GM23338 (cell line): ENCODE results near the gene LYPLAL1.
"Not testable (repeated sequence)": the region's sequence is repeated elsewhere in the genome, so short reads cannot be mapped to it uniquely, and the experiment has no call there.

ENCODE experiments used
- CREB1 ChIP-seq: fragments of 250-450 bp; sonication (Bioruptor Pico); IDR thresholded peaks from 2 replicates; pipeline ENCODE4 v1.5.0; 2020; ENCODE audit warnings: low read depth, mild to moderate bottlenecking, moderate library complexity
- CTCF ChIP-seq, 2 experiments: fragments of 200-600 bp in 1 of 2; sonication (generic) in 1 of 2; conservative IDR thresholded peaks; 2 replicates each; pipeline versions ENCODE4 v1.5.1 to v1.6.1; 2016 to 2017; ENCODE audit warnings: antibody characterized with exemption in 2 of 2, low read depth in 2 of 2, mild to moderate bottlenecking in 2 of 2, moderate library complexity in 1 of 2
- POLR2AphosphoS5 ChIP-seq: IDR thresholded peaks from 2 replicates; pipeline ENCODE4 v1.6.1; 2016; ENCODE audit warnings: antibody characterized with exemption, low read depth
- TF ChIP-seq, protein P1 (sequence below): IDR thresholded peaks from one replicate; pipeline ENCODE4 v1.6.1; 2018; ENCODE audit warnings: antibody characterized with exemption; ENCODE audit not compliant: unreplicated experiment

DNA sequence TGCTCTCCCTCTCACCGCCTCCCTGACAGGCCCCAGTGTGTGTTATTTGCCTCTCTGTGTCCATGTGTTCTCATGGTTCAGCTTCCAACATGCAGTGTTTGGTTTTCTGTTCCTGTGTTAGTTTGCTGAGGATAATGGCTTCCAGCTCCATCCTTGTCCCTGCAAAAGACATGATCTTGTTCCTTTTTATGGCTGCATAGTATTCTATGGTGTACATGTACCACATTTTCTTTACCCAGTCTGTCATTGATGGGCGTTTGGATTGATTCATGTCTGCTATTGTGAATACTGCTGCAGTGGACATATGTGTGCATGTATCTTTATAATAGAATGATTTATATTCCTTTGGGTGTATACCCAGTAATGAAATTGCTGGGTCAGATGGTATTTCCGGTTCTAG is 22.2 kb downstream of the LYPLAL1 start:
- not testable (repeated sequence) for TF ChIP-seq CTCF (conservative IDR thresholded peaks at IDR 0.05; ENCODE audit: low read depth in 2 of 2); POLR2AphosphoS5; CREB1 (CRISPR knock-in tag)
- TF ChIP-seq, protein P1, sequence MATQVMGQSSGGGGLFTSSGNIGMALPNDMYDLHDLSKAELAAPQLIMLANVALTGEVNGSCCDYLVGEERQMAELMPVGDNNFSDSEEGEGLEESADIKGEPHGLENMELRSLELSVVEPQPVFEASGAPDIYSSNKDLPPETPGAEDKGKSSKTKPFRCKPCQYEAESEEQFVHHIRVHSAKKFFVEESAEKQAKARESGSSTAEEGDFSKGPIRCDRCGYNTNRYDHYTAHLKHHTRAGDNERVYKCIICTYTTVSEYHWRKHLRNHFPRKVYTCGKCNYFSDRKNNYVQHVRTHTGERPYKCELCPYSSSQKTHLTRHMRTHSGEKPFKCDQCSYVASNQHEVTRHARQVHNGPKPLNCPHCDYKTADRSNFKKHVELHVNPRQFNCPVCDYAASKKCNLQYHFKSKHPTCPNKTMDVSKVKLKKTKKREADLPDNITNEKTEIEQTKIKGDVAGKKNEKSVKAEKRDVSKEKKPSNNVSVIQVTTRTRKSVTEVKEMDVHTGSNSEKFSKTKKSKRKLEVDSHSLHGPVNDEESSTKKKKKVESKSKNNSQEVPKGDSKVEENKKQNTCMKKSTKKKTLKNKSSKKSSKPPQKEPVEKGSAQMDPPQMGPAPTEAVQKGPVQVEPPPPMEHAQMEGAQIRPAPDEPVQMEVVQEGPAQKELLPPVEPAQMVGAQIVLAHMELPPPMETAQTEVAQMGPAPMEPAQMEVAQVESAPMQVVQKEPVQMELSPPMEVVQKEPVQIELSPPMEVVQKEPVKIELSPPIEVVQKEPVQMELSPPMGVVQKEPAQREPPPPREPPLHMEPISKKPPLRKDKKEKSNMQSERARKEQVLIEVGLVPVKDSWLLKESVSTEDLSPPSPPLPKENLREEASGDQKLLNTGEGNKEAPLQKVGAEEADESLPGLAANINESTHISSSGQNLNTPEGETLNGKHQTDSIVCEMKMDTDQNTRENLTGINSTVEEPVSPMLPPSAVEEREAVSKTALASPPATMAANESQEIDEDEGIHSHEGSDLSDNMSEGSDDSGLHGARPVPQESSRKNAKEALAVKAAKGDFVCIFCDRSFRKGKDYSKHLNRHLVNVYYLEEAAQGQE: not testable (repeated sequence)
